GM21723 (cell line): Measurements from ENCODE around the gene SUMF2.
"Not testable (repeated sequence)": the region's sequence is repeated elsewhere in the genome, so short reads cannot be mapped to it uniquely, and the experiment has no call there.

Source experiments
- ATAC-seq: cut with Tn5 transposase; IDR thresholded peaks from one replicate; pipeline ENCODE4 v1.9.1; 2021; ENCODE audit warnings: mild to moderate bottlenecking, moderate library complexity; ENCODE audit not compliant: unreplicated experiment

SUMF2 gene

DNA sequence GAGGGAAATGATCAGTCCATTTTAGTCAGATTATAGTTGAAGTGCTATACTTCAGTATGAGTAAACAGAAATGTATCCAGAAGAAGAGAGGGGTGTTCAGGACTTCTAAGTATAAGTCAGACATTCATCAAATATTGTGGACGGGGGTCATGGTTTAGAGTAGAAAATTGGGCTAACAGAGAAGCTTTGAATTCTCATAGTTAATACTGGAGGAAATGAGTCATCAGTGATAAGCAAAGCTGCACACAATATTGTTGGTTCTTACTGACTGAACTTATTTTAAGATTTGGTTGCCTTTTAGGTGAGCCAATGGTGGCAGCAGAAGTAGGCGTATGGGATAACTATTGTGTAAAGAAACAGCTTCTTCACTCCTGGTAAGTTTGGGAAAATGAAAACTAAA, 1.7 kb upstream of the SUMF2 start:
- ATAC-seq = no peak

GRCh38 chr7:56063500-56063881, 595 bp upstream of the SUMF2 start:
- no peak for ATAC-seq

DNA sequence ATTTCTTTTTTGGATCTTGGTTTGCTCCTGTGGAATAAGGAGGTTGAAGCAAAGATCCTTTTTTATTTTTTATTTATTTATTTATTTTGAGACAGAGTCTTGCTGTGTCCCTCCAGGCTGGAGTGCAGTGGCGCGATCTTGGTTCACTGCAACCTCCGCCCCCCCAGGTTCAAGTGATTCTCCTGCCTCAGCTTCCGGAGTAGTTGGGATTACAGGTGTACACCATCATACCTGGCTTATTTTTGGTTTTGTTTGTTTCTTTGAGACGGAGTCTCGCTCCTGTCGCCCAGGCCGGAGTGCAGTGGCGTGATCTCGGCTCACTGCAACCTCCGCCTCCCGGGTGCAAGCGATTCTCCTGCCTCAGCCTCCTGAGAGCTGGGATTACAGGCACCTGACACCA, 2.3 kb downstream of the SUMF2 start:
- ATAC-seq = not testable (repeated sequence)

DNA sequence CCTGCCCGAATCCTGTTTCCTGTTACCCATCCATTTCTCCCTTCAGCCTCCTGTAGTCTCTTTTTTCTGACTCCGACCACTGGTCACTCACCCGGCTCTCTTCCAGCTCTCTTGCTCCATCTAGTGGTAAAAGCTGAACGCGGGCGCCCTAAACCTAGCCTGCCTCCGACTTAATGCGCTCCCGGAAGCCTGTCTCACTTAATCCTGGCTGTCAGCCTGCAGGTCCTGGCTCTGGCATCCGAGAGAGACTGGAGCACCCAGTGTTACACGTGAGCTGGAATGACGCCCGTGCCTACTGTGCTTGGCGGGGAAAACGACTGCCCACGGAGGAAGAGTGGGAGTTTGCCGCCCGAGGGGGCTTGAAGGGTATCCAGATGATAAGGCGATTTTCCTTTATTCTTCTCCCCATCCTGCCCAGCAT, 10.3 kb downstream of the SUMF2 start:
- ATAC-seq = peak; percentile 93

DNA sequence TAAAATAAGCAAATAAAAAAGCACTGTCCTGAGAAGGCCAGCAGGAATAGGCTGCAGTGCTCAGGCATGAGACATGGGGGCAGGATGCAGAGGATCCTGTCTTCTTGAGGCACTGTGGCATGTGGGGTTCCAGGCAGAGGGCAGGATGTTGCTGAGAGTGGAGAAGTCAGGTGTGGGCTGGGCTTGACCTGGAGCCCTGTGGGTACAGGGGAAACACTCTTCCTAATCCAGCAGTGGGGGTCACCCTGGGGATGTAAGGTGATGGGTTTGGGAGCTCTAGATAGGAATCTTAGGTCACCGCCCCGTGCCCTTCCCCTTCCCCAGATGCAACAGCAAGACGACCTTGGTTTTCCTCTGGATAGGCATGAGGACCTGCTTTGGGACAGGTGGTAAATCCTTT, 13.6 kb downstream of the SUMF2 start:
- no peak for ATAC-seq

DNA sequence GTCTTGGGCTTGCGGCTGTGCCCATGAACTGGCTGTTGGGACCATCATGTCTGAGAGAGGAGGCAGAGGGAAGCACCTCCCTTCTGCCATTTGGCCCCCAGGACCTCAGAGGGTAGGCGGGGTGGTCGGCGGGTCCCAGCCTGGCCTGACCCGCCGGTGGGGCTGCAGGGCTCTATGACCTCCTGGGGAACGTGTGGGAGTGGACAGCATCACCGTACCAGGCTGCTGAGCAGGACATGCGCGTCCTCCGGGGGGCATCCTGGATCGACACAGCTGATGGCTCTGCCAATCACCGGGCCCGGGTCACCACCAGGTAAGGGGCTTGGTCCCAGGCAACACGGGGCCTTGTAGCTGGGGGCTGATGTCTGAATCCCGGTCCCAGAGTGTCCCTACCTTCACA, 14.1 kb downstream of the SUMF2 start:
- ATAC-seq = no peak

DNA sequence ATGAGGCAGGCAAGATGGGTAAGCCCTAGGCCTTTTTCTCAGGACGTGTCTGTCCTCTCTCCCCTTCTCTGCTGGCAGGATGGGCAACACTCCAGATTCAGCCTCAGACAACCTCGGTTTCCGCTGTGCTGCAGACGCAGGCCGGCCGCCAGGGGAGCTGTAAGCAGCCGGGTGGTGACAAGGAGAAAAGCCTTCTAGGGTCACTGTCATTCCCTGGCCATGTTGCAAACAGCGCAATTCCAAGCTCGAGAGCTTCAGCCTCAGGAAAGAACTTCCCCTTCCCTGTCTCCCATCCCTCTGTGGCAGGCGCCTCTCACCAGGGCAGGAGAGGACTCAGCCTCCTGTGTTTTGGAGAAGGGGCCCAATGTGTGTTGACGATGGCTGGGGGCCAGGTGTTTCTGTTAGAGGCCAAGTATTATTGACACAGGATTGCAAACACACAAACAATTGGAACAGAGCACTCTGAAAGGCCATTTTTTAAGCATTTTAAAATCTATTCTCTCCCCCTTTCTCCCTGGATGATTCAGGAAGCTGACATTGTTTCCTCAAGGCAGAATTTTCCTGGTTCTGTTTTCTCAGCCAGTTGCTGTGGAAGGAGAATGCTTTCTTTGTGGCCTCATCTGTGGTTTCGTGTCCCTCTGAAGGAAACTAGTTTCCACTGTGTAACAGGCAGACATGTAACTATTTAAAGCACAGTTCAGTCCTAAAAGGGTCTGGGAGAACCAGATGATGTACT, 15.5 kb downstream of the SUMF2 start:
- no peak for ATAC-seq

GRCh38 chr7:56080726-56081435, 16.8 kb downstream of the SUMF2 start:
- not testable (repeated sequence) for ATAC-seq

GRCh38 chr7:56081626-56082340, 17.7 kb downstream of the SUMF2 start:
- no peak for ATAC-seq

- ATAC-seq = no peak
Measured at GRCh38 chr7:56083150-56083785, 19.2 kb downstream of the SUMF2 start.

DNA sequence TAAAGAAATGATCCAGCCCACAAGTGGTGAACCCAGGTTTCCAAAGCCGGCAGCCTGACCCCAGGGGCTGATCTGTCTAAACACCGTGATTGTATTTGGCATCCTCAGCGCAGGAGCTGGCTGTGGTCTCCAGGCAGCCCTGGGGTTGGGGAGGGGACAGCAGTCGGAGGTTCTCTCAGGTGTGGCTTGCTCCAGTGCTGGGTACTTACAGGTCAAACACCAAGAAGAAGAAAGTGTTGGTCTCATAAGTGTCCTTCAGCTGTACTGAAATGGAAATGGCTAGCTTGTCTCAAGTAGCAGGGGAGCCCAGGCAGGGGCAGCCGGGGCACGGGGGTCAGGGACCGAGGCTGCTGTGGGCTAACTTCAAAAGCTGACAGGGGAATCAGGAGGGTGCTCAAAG, 22.7 kb downstream of the SUMF2 start:
- no peak for ATAC-seq

GRCh38 chr7:56087445-56087844, 23.4 kb downstream of the SUMF2 start:
- ATAC-seq = no peak

DNA sequence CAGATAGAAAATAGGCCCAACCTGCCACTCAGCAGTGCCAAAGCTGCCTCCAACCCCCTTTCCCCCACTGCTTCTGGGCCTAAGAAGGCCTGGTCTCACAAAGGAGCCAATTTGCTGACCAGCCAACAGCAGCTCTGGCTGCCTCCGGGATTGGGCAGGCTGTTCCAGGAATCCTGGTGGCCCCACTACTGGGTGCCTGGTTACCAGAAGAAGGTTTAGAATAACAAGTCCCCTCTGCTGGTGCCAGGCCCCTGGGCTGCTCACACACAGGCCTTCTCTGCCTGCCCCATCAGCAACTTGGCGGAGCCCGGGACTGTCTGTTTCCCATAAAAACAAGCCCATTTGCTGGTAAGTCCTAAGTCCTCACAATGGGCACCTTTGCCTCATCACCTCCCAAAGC, 27.5 kb downstream of the SUMF2 start:
- no peak for ATAC-seq

- not testable (repeated sequence) for ATAC-seq
Measured at GRCh38 chr7:56092388-56092787, 28.3 kb downstream of the SUMF2 start.

DNA sequence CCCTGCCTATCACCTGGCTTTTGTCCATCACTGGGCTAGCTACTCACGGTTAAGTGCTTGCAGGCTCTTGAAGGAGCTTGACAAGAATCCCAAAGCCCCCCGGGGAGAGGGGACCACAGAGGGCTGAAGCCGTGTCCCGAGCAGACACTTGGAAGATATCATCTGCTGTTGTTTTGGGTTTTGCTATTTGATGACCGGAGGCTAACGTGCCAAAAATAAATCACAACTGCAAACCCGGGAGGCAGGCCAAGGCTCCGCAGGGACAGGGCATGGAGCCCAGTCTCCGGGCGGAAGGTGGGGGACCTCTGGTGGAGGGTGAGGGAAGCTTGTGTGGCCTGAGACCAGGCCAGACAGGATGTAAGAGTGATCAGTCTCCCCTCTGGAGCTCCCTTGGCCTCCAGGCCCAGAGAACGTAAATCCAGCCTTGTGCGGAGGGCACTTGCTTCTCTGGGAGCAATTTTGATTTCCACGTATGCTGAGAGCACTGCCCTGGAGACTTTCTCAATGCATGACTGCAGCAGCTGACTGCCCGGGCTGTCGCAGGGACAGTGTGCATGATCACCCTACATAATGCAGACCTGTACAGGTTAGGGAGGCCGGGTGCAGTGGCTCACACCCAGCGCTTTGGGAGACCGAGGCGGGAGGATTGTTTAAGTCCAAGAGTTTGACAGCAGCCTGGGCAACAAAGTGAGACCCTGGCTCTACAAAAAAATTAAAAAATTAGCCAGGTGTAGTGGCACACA, 28.9 kb downstream of the SUMF2 start, which contains the start of gene PHKG1:
PHKG1 (minus strand) TSS at position 164 of the 743 bp plus-strand sequence. CDS start 4,011 bp downstream, outside the sequence.
- no peak for ATAC-seq

GRCh38 chr7:56097700-56098099, 33.6 kb downstream of the SUMF2 start:
- ATAC-seq = no peak

DNA sequence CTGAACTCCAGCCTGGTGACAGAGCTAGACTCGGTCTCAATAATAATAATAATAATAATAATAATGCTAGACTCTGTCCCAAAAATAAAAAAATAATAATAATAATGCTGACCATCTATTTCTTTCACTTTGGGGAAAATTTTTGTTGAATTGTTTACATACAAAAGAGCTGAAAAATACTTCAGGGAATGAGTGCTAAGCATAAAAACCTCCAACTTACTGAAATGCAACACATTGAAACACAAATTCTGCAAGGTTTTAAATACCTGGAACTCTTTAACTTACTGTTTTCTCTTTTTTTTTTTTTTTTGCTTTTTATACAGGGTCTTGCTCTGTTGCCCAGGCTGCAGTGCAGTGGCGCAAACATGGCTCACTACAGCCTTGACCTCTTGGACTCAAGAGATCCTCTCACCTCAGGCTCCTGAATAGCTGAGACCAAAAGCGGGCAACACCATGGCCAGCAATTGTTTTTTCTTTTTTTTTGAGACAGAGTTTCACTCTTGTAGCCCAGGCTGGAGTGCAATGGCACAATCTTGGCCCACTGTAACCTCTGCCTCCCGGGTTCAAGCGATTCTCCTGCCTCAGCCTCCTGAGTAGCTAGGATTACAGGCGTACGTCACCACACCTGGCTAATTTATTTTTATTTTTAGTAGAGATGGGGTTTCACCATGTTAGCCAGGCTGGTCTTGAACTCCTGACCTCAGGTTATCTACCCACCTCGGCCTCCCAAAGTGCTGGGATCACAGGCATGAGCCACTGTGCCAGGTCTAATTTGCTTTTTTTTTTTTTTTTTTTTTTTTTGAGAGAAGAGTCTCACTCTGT, 34.3 kb downstream of the SUMF2 start:
- ATAC-seq = not testable (repeated sequence)

- no peak for ATAC-seq
Measured at GRCh38 chr7:56099653-56100052, 35.6 kb downstream of the SUMF2 start.

DNA sequence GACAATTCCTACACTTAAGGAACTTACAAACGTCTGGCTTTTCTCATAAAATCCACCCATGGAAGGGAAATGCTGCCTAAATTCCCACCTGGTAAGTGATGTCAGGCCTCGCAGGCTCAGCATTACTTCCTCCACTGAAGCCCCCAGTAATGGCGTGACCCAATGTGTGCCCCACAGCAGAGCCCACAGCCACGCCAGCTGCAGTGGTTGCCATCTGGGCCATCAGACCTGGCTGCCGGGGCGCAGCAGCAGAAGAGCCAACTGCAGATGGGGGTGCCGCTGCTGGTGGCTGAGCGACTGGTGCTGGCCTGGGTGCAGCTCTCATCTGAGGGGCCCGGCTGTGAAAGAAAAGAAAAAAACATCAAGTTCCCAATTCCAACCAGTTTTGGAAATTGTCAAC, 40.1 kb downstream of the SUMF2 start:
- ATAC-seq = not testable (repeated sequence)

- peak; percentile 28 for ATAC-seq
Measured at GRCh38 chr7:56105508-56105907, 41.4 kb downstream of the SUMF2 start.
